Prostate gland (tissue), 2 donors: ENCODE data around the gene SLC39A11.

Source experiments
- POLR2A ChIP-seq: fragments of 450-650 bp; IDR thresholded peaks from one replicate; pipeline ENCODE4 v1.6.1; 2016; ENCODE audit warnings: antibody characterized with exemption, mild to moderate bottlenecking
- TF ChIP-seq, protein P1 (sequence below), 4 experiments: fragments of 200-600 bp in 2 of 4; fragments of 450-650 bp in 2 of 4; sonication (generic) in 2 of 4; IDR thresholded peaks; 1 replicate in 3 of 4; 2 replicates in 1 of 4; pipeline ENCODE4 v1.5.1; 2016 to 2019; ENCODE audit warnings: antibody characterized with exemption in 4 of 4, mild to moderate bottlenecking in 2 of 4, moderate library complexity in 2 of 4

DNA sequence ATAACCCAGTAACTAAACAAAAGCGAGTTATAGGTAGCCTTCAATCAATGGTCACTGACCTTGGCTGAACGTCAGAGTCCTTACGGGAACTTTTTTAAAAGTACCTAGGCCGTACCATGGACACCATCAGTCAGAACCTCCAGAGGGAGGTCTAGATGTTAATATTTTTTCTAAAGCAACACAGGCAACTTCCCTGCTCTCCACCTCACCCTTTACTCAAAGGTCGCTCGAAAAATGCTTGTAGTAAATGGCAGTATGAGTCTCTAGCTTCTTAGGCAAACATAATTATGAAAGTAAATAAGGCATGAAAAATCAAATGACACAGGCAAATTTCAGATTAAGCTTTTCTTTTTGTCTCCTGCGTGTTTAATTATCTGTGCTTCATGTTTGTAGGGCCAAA lies 82.1 kb downstream of the SLC39A11 start:
- TF ChIP-seq POLR2A, result no peak
- TF ChIP-seq, protein P1, sequence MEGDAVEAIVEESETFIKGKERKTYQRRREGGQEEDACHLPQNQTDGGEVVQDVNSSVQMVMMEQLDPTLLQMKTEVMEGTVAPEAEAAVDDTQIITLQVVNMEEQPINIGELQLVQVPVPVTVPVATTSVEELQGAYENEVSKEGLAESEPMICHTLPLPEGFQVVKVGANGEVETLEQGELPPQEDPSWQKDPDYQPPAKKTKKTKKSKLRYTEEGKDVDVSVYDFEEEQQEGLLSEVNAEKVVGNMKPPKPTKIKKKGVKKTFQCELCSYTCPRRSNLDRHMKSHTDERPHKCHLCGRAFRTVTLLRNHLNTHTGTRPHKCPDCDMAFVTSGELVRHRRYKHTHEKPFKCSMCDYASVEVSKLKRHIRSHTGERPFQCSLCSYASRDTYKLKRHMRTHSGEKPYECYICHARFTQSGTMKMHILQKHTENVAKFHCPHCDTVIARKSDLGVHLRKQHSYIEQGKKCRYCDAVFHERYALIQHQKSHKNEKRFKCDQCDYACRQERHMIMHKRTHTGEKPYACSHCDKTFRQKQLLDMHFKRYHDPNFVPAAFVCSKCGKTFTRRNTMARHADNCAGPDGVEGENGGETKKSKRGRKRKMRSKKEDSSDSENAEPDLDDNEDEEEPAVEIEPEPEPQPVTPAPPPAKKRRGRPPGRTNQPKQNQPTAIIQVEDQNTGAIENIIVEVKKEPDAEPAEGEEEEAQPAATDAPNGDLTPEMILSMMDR (IDR thresholded peaks at IDR 0.05), result no peak
